Vagina (tissue), 2 donors: Measurements from ENCODE around the gene NCDN.

Source experiments
- POLR2A ChIP-seq, 2 donors: fragments of 450-650 bp; IDR thresholded peaks; one replicate each; pipeline ENCODE4 v1.6.1; 2017; ENCODE audit warnings: antibody characterized with exemption in 2 of 2, mild to moderate bottlenecking in 2 of 2, moderate library complexity in 2 of 2
- POLR2AphosphoS5 ChIP-seq, 2 donors: sonication (generic); formaldehyde crosslinking; IDR thresholded peaks; one replicate each; pipeline ENCODE4 v1.9.0; 2017; ENCODE audit warnings: antibody characterized with exemption in 2 of 2, mild to moderate bottlenecking in 2 of 2, low read depth in 1 of 2; ENCODE audit not compliant: insufficient read depth in 1 of 2

GRCh38 chr1:35563166-35563565, 5.6 kb downstream of the NCDN start:
- TF ChIP-seq POLR2AphosphoS5 (IDR thresholded peaks at IDR 0.05; ENCODE audit: insufficient read depth in 1 of 2, low read depth in 1 of 2) (no peak), POLR2A (IDR thresholded peaks at IDR 0.05) (no peak)
